GM11168 (cell line): Measurements from ENCODE around the gene ABCD2.
"Not testable (repeated sequence)": the region's sequence is repeated elsewhere in the genome, so short reads cannot be mapped to it uniquely, and the experiment has no call there.

ENCODE experiments used
- in situ Hi-C: fragments of 300-500 bp; cut with MboI; formaldehyde crosslinking; loops from one replicate; pipeline ENCODE4 v1.12.0; 2022; ENCODE audit warnings: low sequenced_read_pairs; ENCODE audit not compliant: unreplicated experiment

ABCD2 gene

GRCh38 chr12:39616251-39616650 lies 3.4 kb downstream of the ABCD2 start:
- in situ Hi-C loops = loop anchor here (5.0 kb wide), 1 partner anchor 76 kb away; no protein-coding TSS in a partner anchor

GRCh38 chr12:39613525-39613924 lies 6.1 kb downstream of the ABCD2 start:
- in situ Hi-C loops = no loop called here

GRCh38 chr12:39612250-39612649 lies 7.4 kb downstream of the ABCD2 start:
- in situ Hi-C loops = no loop called here

GRCh38 chr12:39611818-39612217 lies 7.8 kb downstream of the ABCD2 start:
- in situ Hi-C loops = no loop called here

- in situ Hi-C loops = no loop called here
Observed at GRCh38 chr12:39610436-39611025, 9.1 kb downstream of the ABCD2 start.

- in situ Hi-C loops = no loop called here
Observed at GRCh38 chr12:39606712-39607423, 12.7 kb downstream of the ABCD2 start.

- in situ Hi-C loops = no loop called here
Observed at GRCh38 chr12:39605996-39606395, 13.6 kb downstream of the ABCD2 start.

GRCh38 chr12:39605501-39605900 lies 14.1 kb downstream of the ABCD2 start:
- in situ Hi-C loops = no loop called here

GRCh38 chr12:39603065-39603464 lies 16.5 kb downstream of the ABCD2 start:
- in situ Hi-C loops = no loop called here

GRCh38 chr12:39601951-39602350 lies 17.7 kb downstream of the ABCD2 start:
- in situ Hi-C loops = not testable (repeated sequence)

- in situ Hi-C loops = no loop called here
Observed at GRCh38 chr12:39595928-39596327, 23.7 kb downstream of the ABCD2 start.

- in situ Hi-C loops = no loop called here
Observed at GRCh38 chr12:39592295-39592694, 27.3 kb downstream of the ABCD2 start.

GRCh38 chr12:39588348-39588747 lies 31.3 kb downstream of the ABCD2 start:
- in situ Hi-C loops = no loop called here

GRCh38 chr12:39587225-39587624 lies 32.4 kb downstream of the ABCD2 start:
- in situ Hi-C loops = no loop called here

- in situ Hi-C loops = no loop called here
Observed at GRCh38 chr12:39586816-39587215, 32.8 kb downstream of the ABCD2 start.

GRCh38 chr12:39581592-39581991 lies 38.0 kb downstream of the ABCD2 start:
- in situ Hi-C loops = no loop called here

GRCh38 chr12:39575498-39575875 lies 44.1 kb downstream of the ABCD2 start:
- in situ Hi-C loops = no loop called here

GRCh38 chr12:39574785-39575497 lies 44.7 kb downstream of the ABCD2 start:
- in situ Hi-C loops = no loop called here

GRCh38 chr12:39574378-39574777 lies 45.2 kb downstream of the ABCD2 start:
- in situ Hi-C loops = no loop called here

GRCh38 chr12:39573971-39574370 lies 45.6 kb downstream of the ABCD2 start:
- in situ Hi-C loops = no loop called here

- in situ Hi-C loops = no loop called here
Observed at GRCh38 chr12:39572551-39572950, 47.1 kb downstream of the ABCD2 start.
